ENCODE results near the gene FANCM.
A peak's percentile ranks its signal among the peaks of the same experiment; 100 is the strongest.

The FANCM gene

GRCh38 chr14:45125754-45126153 lies 10.0 kb upstream of the FANCM start:
- no peak overlapping the region for H3K4me3 ChIP-seq (ENCODE audit: low read length)

GRCh38 chr14:45128963-45129629 lies 6.6 kb upstream of the FANCM start:
- H3K4me3 ChIP-seq (ENCODE audit: low read length): no peak overlapping the region
- DNase-seq (ENCODE audit: low read depth): no peak
- no peak for TF ChIP-seq CTCF (conservative IDR thresholded peaks at IDR 0.05; ENCODE audit: low read length)

More at GRCh38 chr14:45125754-45126153, 10.0 kb upstream of the FANCM start:
- DNase-seq (ENCODE audit: low read depth): no peak
- no peak for TF ChIP-seq CTCF (conservative IDR thresholded peaks at IDR 0.05; ENCODE audit: low read length)

GRCh38 chr14:45133683-45134050 lies 2.1 kb upstream of the FANCM start:
- no peak for TF ChIP-seq CTCF (conservative IDR thresholded peaks at IDR 0.05; ENCODE audit: low read length)
- DNase-seq (ENCODE audit: low read depth): no peak
- peak overlapping the region; percentile 93 for H3K4me3 ChIP-seq (ENCODE audit: low read length)

- DNase-seq (ENCODE audit: low read depth): peak; percentile 99
- peak; percentile 25 for TF ChIP-seq CTCF (conservative IDR thresholded peaks at IDR 0.05; ENCODE audit: low read length)
- H3K4me3 ChIP-seq (ENCODE audit: low read length): peak within 1 kb of the TSS; percentile 93
These were observed 1.4 kb upstream of the FANCM start, which contains the start of gene FKBP3 for GRCh38 chr14:45134051-45134958. Gene FKBP3, minus strand, starts transcription at chr14:45134481. Its CDS starts 25 bp downstream, at chr14:45134456.

GRCh38 chr14:45135156-45135555 lies 574 bp upstream of the FANCM start:
- peak overlapping the region; percentile 93 for H3K4me3 ChIP-seq (ENCODE audit: low read length)
- no peak for TF ChIP-seq CTCF (conservative IDR thresholded peaks at IDR 0.05; ENCODE audit: low read length)
- peak; percentile 29 for DNase-seq (ENCODE audit: low read depth)

- H3K4me3 ChIP-seq (ENCODE audit: low read length): peak overlapping the region; percentile 93
- no peak for TF ChIP-seq CTCF (conservative IDR thresholded peaks at IDR 0.05; ENCODE audit: low read length)
- DNase-seq (ENCODE audit: low read depth): no peak
These were observed 669 bp downstream of the FANCM start for GRCh38 chr14:45136399-45136798.

Data from AG10803 (cell line).